Mesangial cell (primary cell): ENCODE results near the gene HPRT1. TPM values are rescaled to one million over a fixed set of nuclear protein-coding genes. Genes with fewer than 3 reads are reported as not detected.

Experiments used
- total RNA-seq: library from RNA; depleted of rRNA; stranded (reverse); fragments of >200 nt; gene quantifications from 2 replicates; pipeline ENCODE4 v1.2.3, GENCODE V29; 2015

Gene HPRT1
- total RNA-seq, result 6.1 and 15.3 TPM in 2 replicates

DNA sequence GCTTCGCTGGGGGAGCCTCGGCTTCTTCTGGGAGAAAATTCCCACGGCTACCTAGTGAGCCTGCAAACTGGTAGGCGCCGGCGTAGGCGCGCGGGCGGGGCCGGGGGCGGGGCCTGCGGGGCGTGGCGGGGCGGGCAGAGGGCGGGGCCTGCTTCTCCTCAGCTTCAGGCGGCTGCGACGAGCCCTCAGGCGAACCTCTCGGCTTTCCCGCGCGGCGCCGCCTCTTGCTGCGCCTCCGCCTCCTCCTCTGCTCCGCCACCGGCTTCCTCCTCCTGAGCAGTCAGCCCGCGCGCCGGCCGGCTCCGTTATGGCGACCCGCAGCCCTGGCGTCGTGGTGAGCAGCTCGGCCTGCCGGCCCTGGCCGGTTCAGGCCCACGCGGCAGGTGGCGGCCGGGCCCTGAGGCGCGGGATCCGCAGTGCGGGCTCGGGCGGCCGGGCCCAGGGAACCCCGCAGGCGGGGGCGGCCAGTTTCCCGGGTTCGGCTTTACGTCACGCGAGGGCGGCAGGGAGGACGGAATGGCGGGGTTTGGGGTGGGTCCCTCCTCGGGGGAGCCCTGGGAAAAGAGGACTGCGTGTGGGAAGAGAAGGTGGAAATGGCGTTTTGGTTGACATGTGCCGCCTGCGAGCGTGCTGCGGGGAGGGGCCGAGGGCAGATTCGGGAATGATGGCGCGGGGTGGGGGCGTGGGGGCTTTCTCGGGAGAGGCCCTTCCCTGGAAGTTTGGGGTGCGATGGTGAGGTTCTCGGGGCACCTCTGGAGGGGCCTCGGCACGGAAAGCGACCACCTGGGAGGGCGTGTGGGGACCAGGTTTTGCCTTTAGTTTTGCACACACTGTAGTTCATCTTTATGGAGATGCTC, at the start of gene HPRT1:
HPRT1 (plus strand) TSS at position 161 of the 857 bp plus-strand sequence; CDS start at position 308, 147 bp downstream.

Other genes starting within 250 kb of the HPRT1 start
- gene CCDC160, start 223.0 kb upstream of the HPRT1 start, total RNA-seq, result 0.63 TPM in 1 of 2 replicates, not detected in the other
- gene PHF6, start 86.9 kb upstream of the HPRT1 start, total RNA-seq, result 9.8 and 14.3 TPM in 2 replicates
- 0.89 TPM in 1 of 2 replicates, not detected in the other for gene PLAC1, start 198.3 kb downstream of the HPRT1 start, total RNA-seq